ENCODE results near the gene NAA80.

Gene NAA80, protein sequence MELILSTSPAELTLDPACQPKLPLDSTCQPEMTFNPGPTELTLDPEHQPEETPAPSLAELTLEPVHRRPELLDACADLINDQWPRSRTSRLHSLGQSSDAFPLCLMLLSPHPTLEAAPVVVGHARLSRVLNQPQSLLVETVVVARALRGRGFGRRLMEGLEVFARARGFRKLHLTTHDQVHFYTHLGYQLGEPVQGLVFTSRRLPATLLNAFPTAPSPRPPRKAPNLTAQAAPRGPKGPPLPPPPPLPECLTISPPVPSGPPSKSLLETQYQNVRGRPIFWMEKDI

DNA sequence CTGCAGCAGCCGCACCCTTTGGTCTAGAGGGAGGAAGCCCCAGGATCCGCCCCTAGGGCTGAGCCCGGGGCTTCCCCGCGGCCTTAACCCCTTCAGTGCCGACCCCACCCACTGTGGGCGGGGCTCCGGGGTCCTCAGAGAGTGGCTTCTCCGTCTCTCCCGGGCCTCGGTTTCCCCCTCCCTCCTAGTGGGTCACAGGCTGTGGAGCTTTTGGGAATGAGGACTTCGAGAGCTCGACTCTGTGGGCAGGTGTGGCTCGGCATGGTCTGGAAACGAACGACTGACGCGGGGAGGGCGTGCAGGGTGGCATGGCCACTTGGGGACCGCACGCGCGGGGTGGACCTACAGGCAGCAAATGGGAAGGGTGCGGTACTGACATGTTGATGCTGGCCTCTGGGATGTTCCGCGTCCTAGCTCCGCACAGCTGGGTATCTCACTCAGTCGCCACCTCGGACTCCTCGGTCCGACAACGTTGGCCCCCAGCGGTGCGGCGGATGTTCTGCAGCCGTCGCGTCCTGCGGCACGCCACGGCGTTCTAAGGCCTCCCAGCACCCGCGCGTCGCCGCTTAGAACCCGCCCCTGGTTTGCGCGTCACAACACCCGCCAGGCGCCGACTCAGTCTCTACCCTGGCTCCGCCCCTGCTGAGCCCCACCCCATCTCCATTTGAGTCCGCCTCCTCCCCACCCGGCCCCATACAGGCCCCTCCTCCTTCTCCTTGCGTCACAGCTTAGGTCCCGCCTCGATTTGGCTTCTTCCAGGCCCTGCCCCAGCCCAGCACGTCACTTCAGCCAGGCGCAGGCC, at the start of gene NAA80, which contains the start of gene HYAL3:
Gene NAA80 (minus strand): TSS at position 570 of the 802 bp plus-strand sequence. CDS start 1,942 bp downstream, outside the sequence.
Gene HYAL3 (minus strand): TSS at position 570 of the 802 bp plus-strand sequence. CDS start 3,803 bp downstream, outside the sequence.
- DNase-seq (ENCODE audit: low spot score): peak; percentile 100

DNA sequence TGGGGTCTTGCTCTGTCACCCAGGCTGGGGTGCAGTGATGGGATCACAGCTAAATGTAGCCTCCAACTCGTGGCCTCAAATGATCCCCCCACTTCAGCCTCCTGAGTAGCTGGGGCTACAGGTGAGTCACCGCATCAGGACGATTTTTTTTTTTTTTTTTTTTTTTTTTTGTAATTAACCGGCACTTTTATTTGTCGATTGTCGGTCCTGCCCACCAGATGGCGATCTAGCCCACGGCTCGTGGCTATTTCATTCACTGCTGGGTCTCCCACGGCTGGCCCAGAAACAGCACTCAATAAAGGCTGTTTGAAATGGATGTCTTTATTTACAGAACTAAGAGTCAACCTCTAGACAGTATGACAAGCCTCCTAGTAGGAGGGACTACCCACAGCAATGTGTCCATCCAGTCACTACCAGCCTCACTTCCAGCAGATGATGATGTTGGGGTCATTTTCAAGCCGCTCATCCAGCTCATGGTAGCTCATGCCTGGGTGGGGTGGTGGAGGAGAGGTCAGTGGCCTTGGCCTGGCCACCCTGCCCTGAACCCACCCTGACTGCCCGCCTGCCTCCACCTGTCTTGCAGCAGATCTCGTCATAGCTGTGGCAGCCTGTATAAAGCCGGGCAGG, 48.1 kb upstream of the NAA80 start:
- peak; percentile 85 for DNase-seq (ENCODE audit: low spot score)

DNA sequence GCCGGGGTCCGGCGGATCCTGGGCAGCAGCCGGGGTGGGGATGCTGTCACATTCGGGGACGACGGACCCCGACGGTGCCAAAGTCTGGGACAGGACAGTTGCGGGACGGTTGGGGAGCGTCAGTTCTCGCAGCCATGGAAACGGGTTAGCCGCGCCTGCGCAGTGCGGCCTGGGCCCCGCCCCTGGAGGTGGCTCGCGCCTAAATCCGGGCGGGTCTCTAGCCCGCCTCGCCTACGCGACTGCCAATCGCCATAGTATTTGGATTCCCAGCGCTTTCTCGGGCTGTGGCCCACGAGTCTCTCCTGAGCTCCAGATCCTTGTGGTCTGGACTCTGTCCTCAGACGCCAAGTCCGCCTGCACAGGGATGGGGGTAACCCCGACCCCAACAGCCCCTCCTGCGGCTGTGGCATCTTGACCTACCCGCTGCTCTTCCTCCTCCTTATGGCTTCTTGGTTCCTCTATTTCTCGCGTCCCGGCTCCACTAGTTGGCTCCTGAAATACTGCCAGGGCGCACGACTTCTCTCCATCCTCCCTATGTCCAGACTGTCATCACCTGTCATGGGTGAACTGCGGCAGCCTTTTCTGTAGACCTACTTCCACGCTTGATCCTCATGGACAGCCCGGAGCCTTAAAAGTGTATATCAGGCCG, 46.5 kb upstream of the NAA80 start, which contains the start of gene ZMYND10:
Gene ZMYND10 (minus strand): TSS at position 147 of the 649 bp plus-strand sequence. CDS start 153 bp downstream, outside the sequence.
- DNase-seq (ENCODE audit: low spot score): no peak

DNA sequence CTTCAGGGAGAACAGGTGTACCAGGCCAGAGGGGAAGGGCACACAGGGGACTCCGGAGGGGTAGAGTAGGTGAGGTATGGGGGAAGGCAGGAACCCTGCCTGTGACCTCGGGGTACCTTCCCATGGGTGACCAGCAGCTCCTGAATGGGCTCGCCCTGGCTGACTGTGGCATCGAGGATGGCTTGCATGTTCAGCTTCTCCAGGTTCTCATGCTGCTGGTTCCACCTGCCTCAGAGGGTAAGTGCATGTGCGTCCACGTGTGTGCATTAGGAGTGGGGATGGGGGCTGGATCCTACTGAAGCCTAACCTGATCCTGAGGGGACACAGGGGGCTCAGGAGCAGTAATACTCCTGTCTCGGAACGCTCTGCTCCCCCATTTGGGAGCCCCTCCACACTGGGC, 45.8 kb upstream of the NAA80 start:
- DNase-seq (ENCODE audit: low spot score): no peak

DNA sequence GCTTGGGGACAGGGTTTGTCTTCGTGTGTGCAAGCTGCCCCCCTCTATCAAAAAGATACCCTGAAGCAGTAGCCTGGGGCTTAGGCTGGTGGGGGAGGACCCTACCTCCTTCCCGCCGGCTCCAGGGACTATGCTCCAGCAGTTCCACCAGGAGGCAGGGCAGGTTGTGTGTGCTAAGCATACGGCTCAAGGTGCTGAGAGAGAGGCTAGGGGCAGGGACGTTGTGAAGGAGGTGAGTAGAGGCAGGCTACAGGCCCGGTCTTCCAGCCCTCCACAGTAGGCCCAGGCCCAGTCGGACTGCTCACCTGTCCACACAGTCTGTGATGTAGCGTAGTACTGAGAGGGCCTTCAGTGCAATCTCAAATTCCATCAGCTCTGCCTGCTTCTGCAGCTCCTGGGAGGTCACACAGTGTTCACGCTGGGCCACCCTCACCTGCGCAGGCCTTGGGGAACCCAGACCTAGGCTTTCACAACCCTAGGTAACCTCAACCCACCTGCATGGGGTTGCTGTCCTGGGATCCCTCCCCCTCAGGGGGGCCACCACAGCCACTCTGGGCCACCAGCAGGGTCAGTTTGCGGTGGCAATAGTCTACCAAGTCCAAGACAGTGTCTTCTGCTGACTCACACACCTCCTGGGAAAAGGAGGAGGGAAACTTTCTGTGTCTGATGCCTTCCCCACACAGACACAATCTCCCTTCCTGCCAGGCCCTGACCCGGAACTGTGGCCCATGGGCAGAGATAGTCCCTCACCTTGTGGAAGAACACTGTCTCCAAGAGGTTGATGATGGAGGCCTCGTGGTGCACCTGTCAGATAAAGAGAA, 43.8 kb upstream of the NAA80 start:
- DNase-seq (ENCODE audit: low spot score): no peak

DNA sequence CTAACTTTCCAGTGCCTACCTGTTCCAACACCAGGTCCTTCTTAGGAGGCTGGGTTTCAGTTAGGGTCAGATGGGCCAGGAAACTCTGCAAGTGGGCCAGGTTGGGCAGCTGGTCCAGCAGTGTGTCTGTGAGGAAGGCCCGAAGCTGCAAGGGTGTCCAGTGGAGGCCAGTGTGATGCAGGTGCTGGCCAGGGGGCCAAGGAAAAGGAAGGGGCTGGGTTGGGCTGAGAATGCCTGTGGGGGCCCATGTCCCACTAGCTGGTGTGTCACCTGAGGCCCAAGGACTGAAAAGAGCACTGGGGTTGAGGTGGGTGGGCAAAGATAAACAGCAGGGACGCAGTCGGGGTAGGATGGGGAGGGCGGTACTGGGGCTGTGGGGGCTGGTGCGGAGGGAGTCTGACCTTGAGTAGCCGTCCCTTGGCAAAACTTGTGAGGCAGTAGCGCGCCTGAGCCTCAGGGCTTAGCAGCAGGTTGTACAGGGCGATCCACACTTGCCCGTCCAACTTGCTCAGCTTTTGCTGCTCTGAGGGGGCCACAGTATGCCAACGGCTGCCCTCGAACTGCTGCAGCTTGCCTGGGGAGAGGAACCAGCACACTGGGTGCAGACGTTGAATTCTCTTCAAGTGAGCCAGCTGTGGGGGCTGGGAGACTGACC, 42.9 kb upstream of the NAA80 start:
- no peak for DNase-seq (ENCODE audit: low spot score)

DNA sequence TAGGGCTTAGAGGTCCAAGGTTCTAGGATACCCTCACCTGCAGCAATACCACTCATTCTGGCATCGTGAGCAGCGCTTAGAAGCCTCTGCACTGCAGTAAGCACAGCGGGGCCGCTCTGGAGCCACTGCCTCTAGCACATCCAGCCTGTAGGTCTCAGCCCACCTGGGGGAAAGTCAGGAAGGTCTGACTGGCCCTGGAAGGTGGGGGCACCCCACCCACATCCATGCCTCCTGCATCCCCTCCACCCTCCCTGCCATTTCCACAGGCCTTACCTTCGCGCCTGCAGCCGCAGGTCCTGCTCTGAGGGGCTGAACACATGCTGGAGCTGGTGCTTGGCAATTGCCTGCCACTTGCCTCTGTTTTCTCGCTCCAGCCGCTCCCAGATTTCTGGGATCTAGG, 42.3 kb upstream of the NAA80 start:
- no peak for DNase-seq (ENCODE audit: low spot score)

DNA sequence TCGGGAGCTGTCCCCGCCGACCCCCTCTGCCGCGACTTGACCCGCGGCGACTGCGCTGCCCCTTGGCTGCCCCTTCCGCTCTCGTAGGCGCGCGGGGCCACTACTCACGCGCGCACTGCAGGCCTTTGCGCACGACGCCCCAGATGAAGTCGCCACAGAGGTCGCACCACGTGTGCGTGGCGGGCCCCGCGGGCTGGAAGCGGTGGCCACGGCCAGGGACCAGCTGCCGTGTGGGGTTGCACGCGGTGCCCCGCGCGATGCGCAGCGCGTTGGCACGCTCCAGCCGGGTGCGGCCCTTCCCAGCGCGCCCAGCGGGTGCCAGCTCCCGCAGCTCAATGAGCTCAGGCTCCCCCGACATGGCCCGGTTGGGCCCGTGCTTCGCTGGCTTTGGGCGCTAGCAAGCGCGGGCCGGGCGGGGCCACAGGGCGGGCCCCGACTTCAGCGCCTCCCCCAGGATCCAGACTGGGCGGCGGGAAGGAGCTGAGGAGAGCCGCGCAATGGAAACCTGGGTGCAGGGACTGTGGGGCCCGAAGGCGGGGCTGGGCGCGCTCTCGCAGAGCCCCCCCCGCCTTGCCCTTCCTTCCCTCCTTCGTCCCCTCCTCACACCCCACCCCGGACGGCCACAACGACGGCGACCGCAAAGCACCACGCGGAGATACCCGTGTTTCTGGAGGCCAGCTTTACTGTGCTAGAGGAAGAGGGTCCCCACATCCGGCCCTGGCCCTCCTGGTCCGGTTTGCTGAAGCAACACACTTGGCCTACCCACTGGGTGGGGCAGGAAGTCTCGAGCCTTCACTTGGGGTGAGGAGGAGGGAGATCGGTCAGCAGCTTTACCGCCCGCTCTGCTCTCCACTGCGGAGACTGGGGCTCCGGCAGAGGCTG, 41.5 kb upstream of the NAA80 start, which contains the start of gene RASSF1:
Gene RASSF1 (minus strand): TSS at position 389 of the 882 bp plus-strand sequence. CDS start 31 bp downstream, at position 358.
- peak; percentile 31 for DNase-seq (ENCODE audit: low spot score)

DNA sequence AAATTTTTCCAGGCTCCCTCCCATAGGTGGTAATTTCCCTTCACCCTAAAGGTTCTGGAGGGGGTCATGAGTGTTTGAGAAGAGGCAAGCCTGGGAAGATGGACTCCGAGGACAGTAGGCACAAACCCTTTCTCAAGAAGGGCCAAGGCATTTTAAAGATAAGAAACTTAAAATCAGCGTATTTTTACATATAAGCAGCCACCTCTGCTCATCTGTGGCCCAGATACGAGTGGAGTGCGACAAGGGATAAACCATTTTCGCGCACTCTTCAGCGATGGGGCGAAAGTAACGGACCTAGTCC, 40.9 kb upstream of the NAA80 start:
- no peak for DNase-seq (ENCODE audit: low spot score)

DNA sequence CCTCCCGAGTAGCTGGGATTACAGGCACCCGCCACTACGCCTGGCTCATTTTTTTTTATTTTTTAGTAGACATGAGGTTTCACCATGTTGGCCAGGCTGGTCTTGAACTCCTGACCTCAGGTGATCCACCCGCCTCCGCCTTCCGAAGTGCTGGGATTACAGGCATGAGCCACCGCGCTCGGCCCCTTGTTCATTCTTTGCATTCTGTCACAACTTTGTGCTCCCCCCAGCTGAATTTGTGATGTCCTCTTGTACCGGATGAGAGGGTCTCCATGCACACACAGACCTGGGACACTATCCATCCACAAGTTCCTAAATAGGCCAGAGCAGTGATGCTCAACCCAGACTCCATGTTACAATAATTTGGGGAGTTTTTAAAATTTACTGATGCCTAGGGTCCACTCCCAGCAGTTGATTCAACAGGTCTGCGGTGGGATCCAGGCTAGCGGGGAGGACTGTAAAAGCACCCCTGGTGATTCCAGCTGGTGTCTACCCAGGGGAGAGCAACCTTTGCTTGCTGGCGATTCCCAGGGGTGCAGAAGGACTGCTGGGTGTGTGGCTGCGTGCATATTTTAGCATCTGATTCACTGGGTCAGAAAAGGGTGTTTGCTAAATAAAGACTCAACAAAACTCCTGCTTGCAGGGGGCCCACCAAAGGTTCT, 40.4 kb upstream of the NAA80 start:
- DNase-seq (ENCODE audit: low spot score): no peak

DNA sequence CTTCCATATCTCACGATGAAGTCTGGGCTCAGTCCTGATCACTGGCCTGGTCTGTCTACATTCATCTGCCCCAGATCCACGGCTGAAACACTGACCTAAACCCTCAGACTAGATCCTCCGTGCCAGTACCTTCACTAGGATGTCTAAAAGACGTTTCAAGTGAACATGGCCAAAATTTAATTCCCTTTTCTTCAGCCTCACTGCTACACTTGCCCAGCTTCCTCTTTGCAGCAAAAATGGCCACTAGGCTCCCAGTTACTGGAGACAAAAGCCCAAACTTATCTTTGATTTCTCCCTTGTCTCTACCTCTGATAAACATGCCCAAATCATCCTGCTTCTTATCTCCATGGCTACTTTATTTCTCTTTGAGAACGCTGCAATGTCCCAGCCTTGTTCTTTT, 39.8 kb upstream of the NAA80 start:
- DNase-seq (ENCODE audit: low spot score): no peak

DNA sequence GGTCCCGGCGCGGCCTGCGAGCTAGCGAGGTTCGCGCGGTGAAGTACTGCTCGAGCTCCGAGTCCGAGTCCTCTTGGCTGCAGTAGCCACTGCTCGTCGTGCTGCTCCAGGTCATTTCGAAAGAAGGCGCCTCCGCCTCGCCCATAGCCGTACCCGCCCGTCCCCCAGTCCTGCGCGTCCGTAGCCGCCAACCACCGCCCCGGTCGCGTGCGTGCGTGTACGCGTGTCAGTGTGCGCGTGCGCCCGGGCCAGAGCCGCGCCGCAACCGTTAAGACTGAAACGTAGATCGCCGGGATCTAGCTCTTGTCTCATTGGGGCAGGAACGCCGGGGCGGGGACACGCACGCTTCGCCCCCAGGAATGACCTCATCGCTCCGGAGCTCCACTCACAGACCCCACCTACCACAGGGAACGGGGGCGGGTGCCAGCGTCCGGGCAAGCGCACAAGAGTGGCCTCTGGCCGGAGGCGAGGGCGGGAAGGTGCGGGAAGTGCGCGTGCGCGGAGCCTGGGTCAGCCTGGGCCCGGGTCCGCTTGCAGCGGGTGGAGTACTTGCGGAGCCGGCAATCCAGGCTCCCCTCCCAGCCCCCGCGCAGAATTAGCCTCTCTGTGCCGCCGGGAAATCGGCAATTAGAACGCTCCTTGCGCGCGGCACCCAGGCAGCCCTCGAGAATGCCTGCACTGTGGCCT, 38.1 kb upstream of the NAA80 start:
- DNase-seq (ENCODE audit: low spot score): peak; percentile 99

DNA sequence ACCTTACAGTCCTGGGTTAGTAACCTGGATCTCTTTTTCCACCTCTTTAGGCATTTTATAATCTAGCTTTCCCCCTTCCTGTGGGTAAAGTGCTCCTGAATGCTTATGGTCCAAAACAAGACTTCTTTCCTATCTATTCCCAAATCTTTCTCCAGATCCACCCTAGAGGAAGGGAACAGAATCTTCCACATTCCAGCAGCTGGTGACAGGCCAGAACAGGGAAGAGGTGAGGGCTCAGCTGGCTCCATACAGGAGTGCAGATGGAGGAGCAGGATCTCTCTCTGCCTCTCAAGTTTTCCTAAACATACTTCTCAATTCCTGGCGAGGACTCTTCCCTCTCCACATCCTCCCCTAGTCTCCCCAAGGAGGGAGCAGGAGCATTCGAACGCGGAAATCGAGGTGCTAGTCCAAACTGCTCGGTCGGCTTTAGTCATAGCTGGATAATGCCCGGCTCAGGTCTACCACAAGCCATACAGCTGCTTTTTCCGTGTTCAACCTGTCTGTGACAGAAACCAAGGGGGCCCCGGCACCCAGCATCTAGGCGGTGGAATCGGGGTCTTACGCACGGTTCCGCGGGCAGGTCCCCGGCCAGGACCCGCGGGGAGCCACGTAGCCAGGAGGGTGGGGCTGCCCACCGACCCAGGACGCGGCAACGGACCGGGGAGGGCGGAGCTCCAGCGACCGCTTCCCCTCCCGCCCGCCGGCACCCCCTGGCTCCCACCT, 37.4 kb upstream of the NAA80 start:
- DNase-seq (ENCODE audit: low spot score): no peak

DNA sequence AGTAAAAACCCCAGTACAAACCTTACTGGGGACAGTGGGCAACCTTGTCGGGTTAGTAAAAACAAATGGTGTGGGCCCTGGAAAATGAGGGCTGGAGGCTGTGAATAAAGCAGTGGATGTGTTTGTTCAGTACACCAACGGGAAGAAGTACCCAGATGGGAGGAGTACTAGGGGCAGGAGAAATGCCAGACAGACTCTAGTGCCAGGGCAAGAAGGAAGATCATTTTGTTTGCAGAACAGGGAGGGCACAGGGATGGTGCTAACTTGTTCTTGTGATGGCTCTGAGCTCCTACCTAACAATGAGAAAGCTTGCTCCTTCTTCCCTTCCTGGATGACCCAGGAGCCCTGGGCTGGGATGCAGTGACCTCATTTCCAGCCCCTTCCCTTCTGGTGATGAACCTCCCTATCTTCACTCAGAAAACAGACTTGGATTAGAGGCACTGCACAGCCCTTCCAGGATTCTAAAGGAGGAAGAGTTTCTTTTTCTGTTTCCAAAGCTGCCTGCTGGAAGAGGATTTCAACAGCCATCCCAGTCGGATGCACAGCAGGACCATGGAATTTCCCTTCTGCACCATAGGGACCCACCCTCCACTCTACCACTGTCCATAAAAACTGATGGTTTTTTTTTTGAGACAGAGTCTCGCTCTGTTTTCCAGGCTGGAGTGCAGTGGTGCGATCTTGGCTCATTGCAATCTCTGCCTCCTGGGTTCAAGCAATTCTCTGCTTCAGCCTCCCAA, 35.3 kb upstream of the NAA80 start:
- DNase-seq (ENCODE audit: low spot score): no peak

DNA sequence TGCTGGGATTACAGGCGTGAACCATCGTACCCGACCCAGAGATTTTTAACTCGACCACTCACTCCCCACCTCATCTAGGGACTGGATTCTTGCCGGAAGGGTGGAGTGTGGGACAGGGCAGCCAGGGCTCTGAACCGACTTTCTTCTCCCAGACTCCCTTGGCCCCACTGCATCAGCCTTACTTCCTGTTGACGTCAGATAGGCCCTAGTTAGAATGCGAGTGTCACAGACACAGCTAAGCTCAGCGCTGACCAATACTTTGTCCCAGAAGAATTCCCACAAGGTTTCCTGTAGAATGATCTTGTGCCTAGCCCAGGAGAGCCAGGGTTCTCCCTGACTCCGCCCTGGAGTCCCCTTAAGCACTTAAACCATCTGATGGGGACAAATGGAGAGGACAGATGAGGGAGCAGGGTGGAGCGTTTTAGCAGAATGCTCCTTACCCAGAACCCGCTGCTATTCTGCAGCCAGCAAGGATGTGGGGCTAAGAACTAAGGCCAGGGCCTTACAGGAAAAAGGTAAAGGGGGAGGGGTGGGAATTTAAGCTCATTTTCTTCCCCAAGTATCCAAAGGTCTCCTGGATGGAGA, 34.6 kb upstream of the NAA80 start:
- no peak for DNase-seq (ENCODE audit: low spot score)

DNA sequence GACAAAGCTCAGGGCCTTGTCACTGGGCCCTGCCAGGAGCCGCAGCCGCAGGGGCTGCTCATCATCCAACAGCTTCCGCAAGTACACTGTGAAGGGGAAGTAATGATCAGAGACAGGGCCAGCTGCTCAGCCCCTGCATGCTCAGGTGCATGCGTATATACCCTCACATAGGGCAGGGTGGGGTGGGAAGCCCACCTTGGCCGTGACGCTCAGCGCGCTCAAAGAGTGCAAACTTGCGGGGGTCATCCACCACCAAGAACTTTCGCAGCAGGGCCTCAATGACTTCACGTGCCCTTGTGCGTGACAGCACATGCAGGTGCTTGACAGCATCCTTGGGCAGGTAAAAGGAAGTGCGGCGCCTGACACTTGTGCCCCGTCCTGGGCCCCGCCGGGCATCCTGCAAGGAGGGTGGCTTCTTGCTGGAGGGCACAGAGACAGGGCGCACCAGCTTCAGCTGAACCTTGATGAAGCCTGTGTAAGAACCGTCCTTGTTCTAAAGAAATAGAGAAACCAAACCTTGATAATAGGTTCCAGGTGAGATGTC, 32.2 kb upstream of the NAA80 start:
- no peak for DNase-seq (ENCODE audit: low spot score)

DNA sequence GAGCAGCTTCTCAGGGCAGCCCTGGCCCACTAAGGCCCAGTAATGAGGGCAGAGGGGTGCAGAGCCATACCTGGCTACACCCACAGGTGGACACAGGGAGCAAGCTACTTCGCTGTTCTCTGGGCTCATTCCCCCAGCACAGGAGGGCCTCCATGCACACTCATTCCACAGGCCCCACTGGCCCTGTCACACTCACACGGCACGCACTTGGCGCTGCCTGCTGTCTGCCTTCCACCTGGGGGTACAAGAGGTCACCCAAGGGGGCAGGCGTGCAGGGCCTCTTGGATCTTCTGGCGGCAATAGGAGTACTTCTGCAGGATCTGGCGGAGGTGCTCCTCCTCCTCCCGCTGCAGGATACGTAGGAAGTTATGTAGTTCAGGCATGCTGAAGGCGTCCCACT, 31.1 kb upstream of the NAA80 start:
- DNase-seq (ENCODE audit: low spot score): no peak

Measured in cerebellar cortex (tissue), 1 donor.